Peyer's patch (tissue), 4 donors: Measurements from ENCODE around the gene TUSC2.

Source experiments
- POLR2A ChIP-seq, 2 donors: fragments of 450-650 bp; IDR thresholded peaks; one replicate each; pipeline ENCODE4 v1.5.1; 2017; ENCODE audit warnings: antibody characterized with exemption in 2 of 2, mild to moderate bottlenecking in 2 of 2, moderate library complexity in 2 of 2
- TF ChIP-seq, protein P1 (sequence below), 6 experiments: fragments of 450-650 bp in 4 of 6; fragments of 200-600 bp in 2 of 6; sonication (generic) in 1 of 6; IDR thresholded peaks; one replicate each; pipeline ENCODE4 v1.5.1; 2017 to 2019; ENCODE audit warnings: antibody characterized with exemption in 6 of 6, mild to moderate bottlenecking in 3 of 6, moderate library complexity in 1 of 6

DNA sequence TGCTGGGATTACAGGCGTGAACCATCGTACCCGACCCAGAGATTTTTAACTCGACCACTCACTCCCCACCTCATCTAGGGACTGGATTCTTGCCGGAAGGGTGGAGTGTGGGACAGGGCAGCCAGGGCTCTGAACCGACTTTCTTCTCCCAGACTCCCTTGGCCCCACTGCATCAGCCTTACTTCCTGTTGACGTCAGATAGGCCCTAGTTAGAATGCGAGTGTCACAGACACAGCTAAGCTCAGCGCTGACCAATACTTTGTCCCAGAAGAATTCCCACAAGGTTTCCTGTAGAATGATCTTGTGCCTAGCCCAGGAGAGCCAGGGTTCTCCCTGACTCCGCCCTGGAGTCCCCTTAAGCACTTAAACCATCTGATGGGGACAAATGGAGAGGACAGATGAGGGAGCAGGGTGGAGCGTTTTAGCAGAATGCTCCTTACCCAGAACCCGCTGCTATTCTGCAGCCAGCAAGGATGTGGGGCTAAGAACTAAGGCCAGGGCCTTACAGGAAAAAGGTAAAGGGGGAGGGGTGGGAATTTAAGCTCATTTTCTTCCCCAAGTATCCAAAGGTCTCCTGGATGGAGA, 5.8 kb upstream of the TUSC2 start:
- TF ChIP-seq, protein P1, sequence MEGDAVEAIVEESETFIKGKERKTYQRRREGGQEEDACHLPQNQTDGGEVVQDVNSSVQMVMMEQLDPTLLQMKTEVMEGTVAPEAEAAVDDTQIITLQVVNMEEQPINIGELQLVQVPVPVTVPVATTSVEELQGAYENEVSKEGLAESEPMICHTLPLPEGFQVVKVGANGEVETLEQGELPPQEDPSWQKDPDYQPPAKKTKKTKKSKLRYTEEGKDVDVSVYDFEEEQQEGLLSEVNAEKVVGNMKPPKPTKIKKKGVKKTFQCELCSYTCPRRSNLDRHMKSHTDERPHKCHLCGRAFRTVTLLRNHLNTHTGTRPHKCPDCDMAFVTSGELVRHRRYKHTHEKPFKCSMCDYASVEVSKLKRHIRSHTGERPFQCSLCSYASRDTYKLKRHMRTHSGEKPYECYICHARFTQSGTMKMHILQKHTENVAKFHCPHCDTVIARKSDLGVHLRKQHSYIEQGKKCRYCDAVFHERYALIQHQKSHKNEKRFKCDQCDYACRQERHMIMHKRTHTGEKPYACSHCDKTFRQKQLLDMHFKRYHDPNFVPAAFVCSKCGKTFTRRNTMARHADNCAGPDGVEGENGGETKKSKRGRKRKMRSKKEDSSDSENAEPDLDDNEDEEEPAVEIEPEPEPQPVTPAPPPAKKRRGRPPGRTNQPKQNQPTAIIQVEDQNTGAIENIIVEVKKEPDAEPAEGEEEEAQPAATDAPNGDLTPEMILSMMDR (IDR thresholded peaks at IDR 0.05) = no peak
- TF ChIP-seq POLR2A (IDR thresholded peaks at IDR 0.05) = no peak
